Psoas muscle (tissue), 8 donors: ENCODE data around the gene C13orf46. TPM values are rescaled to one million over a fixed set of nuclear protein-coding genes. Genes with fewer than 3 reads are reported as not detected.

Experiments used
- ATAC-seq, 4 donors: fragments of 200-7000 bp; cut with Tn5 transposase; one replicate each; pipeline ENCODE4 v1.9.1; 2020; ENCODE audit warnings: moderate library complexity in 3 of 4, mild to moderate bottlenecking in 2 of 4
- DNase-seq, 2 donors: peaks; one replicate each; pipeline ENCODE4 v3.0.0-alpha.2; 2020
- H3K27ac ChIP-seq: fragments of 200-600 bp; one replicate; pipeline ENCODE4 v1.8.0; 2022
- H3K27me3 ChIP-seq, 3 donors: fragments of 200-600 bp in 1 of 3; one replicate each; pipeline versions ENCODE4 v1.6.1 to v1.8.0; 2013 to 2022; ENCODE audit warnings: low read length in 2 of 3, mild to moderate bottlenecking in 2 of 3, moderate library complexity in 1 of 3; ENCODE audit not compliant: insufficient read depth in 3 of 3
- H3K36me3 ChIP-seq, 2 donors: fragments of 200-600 bp in 1 of 2; one replicate each; pipeline versions ENCODE4 v1.6.1 to v1.8.0; 2013 to 2022; ENCODE audit warnings: low read depth in 1 of 2, mild to moderate bottlenecking in 1 of 2, moderate library complexity in 1 of 2; ENCODE audit not compliant: insufficient read depth in 1 of 2
- H3K4me1 ChIP-seq: fragments of 200-600 bp; one replicate; pipeline ENCODE4 v1.8.0; 2022
- H3K4me3 ChIP-seq: fragments of 200-600 bp; one replicate; pipeline ENCODE4 v1.8.0; 2022; ENCODE audit warnings: mild to moderate bottlenecking
- H3K9me3 ChIP-seq: fragments of 200-600 bp; one replicate; pipeline ENCODE4 v1.8.0; 2022
- WGBS, 3 donors: extraction: QIAGEN DNeasy Blood & Tissue Kit; methylation state at CpG; one replicate each; pipeline versions ENCODE4 v1.1.6 to v1.1.7; 2013; 5-methylcytosine and 5-hydroxymethylcytosine counted together
- intact Hi-C, 2 donors: fragments of 100-400 bp; cut with DNase I; formaldehyde crosslinking; loops; one replicate each; pipeline versions ENCODE4 v1.11.0 to v1.14.2; 2022
- polyA plus RNA-seq, 3 donors: library from polyadenylated mRNA; stranded (reverse); fragments of 200-250 nt; gene quantifications; one replicate each; pipeline ENCODE4 v1.2.3, GENCODE V29; 2013
- total RNA-seq, 4 donors: library from RNA; stranded (reverse); fragmentation: NEBNext Ultra II Directional in 2 of 4; extraction: Animal tissue kit (Norgen Biotek cat#: 25700) in 2 of 4; gene quantifications; one replicate each; pipeline versions ENCODE4 v1.2.1 to v1.2.4, GENCODE V29; 2021 to 2023
- TF ChIP-seq, protein P1 (sequence below): fragments of 200-600 bp; IDR thresholded peaks from one replicate; pipeline ENCODE4 v1.8.0; 2022; ENCODE audit warnings: antibody characterized with exemption
- donor health status: healthy with polysubstance abuse.
- donor health status: DM: no; HTN: no; CAD: no; lungs with moderate emphysema.
- donor health status: Bipolar disorder and iron deficiency.
- donor health status: healthy.
- donor health status: DM: yes; HTN: yes; CAD: no.
- donor health status: DM: no; HTN: no; CAD: no.
- donor health status: DM: no; HTN: no; CAD: no.
- donor health status: DM: yes; HTN: yes; CAD: no.

Gene C13orf46
- total and polyA plus RNA-seq, 7 donors = 0.14 to 2.5 (median 0.57) TPM; not detected in 1

DNA sequence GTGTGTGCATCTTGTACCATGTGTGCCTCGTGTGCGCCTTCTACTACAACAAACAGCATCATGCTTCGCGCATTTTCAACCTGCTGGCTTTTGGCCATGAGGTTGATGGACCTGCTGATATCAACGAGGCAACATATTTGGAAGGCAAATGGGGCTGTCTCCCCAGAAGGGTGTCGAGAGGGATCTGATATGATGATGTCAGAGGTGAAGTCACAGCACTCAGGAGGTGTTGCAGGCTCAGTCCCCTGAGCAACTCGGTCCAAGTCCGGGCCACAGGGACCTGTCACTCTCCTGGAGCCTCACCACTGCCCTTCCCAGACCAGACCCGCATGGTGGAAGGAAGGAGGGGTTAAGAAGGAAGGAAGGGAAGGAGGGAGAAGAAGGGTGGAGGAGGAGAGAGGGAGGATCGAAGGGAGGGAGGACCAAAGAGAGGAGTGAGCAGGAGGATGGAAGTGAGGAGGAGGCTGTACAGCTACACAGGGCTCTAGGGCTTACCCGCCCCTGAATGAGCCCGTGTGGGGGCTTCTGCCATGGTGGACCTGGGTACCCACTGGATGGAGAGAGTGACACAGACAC lies 6.7 kb upstream of the C13orf46 start:
- H3K27ac ChIP-seq = no peak overlapping the region
- no peaks in the 10 kb centered on the region for H3K4me1 ChIP-seq
- intact Hi-C loops = no loop called here
- 90 to 93% (median 90%) methylated on average over 12 of the region's 12 CpGs for WGBS, 3 donors
- TF ChIP-seq, protein P1, sequence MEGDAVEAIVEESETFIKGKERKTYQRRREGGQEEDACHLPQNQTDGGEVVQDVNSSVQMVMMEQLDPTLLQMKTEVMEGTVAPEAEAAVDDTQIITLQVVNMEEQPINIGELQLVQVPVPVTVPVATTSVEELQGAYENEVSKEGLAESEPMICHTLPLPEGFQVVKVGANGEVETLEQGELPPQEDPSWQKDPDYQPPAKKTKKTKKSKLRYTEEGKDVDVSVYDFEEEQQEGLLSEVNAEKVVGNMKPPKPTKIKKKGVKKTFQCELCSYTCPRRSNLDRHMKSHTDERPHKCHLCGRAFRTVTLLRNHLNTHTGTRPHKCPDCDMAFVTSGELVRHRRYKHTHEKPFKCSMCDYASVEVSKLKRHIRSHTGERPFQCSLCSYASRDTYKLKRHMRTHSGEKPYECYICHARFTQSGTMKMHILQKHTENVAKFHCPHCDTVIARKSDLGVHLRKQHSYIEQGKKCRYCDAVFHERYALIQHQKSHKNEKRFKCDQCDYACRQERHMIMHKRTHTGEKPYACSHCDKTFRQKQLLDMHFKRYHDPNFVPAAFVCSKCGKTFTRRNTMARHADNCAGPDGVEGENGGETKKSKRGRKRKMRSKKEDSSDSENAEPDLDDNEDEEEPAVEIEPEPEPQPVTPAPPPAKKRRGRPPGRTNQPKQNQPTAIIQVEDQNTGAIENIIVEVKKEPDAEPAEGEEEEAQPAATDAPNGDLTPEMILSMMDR = no peak
- ATAC-seq (peak in 1 of 4 donors; percentile 14), DNase-seq (peak in 1 of 2 donors; percentile 14)
- H3K4me3 ChIP-seq = no peak overlapping the region
- no peaks in the 10 kb centered on the region for H3K27me3 ChIP-seq
- no peaks in the 10 kb centered on the region for H3K9me3 ChIP-seq
- peaks cover 3 to 51% of the 10 kb centered on the region in 2 donors for H3K36me3 ChIP-seq

DNA sequence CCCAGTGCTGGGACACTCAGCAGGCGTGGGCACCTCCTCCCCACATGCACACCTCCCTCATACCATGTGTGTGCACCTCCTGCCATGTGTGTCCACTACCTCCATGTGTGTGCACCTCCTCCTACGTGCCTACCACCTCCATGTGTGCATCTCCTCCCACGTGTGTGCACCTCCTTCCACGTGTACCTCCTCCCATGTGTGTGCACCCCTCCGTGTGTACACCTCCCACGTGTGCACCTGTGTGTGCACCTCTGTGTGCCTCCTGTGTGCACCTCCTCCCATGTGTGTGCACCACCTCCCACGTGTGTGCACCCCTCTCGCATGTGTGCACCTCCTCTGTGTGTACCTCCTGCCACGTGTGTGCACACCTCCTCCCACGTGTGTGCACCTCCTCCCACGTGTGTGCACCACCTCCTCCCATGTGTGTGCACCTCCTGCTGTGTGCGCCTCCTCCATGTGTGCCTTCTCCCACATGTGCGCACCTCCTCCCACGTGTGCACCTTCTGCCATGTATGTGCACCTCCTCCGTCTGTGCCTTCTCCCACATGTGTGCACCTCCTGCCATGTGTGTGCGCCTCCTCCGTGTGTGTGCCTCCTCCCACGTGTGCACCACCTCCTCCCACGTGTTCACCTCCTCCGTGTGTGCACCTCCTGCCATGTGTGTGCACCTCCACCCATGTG lies 6.1 kb upstream of the C13orf46 start:
- ATAC-seq = peak in 2 of 4 donors; percentile 6 to 11
- Histone ChIP-seq H3K27me3 (no peaks in the 10 kb centered on the region), H3K4me3 (no peak overlapping the region), H3K36me3 (peaks cover 3 to 58% of the 10 kb centered on the region in 2 donors), H3K4me1 (no peaks in the 10 kb centered on the region), H3K9me3 (no peaks in the 10 kb centered on the region), H3K27ac (no peak overlapping the region)
- 92 to 93% (median 93%) methylated on average over 20 of the region's 20 CpGs for WGBS, 3 donors
- intact Hi-C loops = no loop called here
- TF ChIP-seq, protein P1 = no peak
- peak; percentile 7 to 23 for DNase-seq

DNA sequence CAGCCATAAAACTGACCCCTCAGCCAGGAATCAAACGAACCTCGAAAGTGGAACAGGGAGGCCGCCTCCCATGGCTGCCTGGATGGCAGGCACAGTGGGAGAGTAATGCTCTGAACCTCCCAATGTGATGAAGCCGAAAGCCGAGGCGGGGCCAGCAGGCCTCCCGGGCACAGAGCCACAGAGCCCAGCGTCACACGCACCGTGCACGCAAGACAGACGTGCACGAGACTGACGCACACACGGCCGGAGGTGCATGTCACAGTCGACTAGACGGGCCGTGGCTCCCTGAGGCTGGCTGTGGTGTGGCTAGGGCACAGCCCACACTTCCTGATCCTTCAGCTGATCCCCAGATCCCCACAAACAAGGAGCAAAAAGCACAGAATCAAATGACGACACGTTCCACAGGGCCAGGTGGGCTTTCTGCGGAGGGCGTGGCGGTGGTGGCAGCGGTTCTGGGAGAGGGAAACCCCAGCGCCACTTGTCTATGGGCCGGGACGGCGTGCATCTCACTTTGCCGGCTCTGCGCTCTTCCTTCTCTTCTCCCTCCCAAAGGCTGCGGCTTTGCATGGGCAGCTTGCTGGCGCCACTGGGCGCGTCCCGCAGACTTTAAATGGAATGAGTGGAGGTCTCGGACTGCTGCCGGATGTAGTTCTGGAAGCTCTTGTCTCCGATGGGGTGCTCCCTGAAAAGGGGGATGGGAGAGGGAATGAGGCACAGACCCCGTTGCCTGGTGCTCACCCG lies 5.0 kb upstream of the C13orf46 start:
- H3K27ac ChIP-seq = no peak overlapping the region

DNA sequence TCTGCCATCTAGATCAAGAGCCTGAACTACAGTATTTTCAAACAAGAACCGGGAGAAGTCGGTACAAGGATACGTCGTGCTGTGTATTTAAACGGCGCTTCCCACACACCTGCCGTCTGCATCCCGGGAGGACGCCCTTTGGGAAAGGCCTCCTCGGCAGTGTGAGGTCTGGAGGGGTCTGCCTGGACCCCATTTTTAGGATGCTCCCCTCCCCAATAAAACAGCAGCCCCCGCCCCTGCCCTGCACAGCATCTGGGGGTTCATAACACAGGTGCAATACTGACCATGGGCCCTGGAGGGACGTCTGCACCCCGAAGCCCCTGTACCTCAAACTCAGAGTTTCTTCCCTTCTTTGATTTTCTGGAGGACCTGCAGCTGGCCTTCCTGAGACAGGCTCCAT lies 4.1 kb upstream of the C13orf46 start:
- TF ChIP-seq, protein P1 = no peak
- no peak for ATAC-seq
- H3K4me1 ChIP-seq = no peaks in the 10 kb centered on the region
- H3K4me3 ChIP-seq = no peak overlapping the region
- peaks cover 3 to 70% of the 10 kb centered on the region in 2 donors for H3K36me3 ChIP-seq
- no peaks in the 10 kb centered on the region for H3K9me3 ChIP-seq
- intact Hi-C loops = no loop called here
- H3K27ac ChIP-seq = no peak overlapping the region
- no peaks in the 10 kb centered on the region for H3K27me3 ChIP-seq
- DNase-seq = peak; percentile 7 to 39
- WGBS, 3 donors = 80 to 89% (median 88%) methylated on average over 13 of the region's 13 CpGs

More for the DNA sequence above, 5.0 kb upstream of the C13orf46 start:
- intact Hi-C loops = no loop called here
- Histone ChIP-seq H3K9me3 (no peaks in the 10 kb centered on the region), H3K36me3 (peaks cover 3 to 66% of the 10 kb centered on the region in 2 donors), H3K27me3 (no peaks in the 10 kb centered on the region), H3K4me1 (no peaks in the 10 kb centered on the region), H3K4me3 (no peak overlapping the region)
- 90 to 91% (median 91%) methylated on average over 40 to 41 of the region's 41 CpGs for WGBS, 3 donors
- ATAC-seq (no peak), DNase-seq (peak; percentile 10 to 43)
- TF ChIP-seq, protein P1 = no peak
